Fibroblast of mammary gland (primary cell): Measurements from ENCODE around the gene ZNF205.

Experiments used
- DNase-seq: peaks from one replicate; pipeline ENCODE4 v3.0.0-alpha.2; 2010; ENCODE audit warnings: low read depth
- H3K4me3 ChIP-seq: 2 replicates; pipeline ENCODE4 v1.5.1; 2011; ENCODE audit warnings: low read depth, mild to moderate bottlenecking, low read length, moderate library complexity; ENCODE audit not compliant: control insufficient read depth
- CTCF ChIP-seq: conservative IDR thresholded peaks from 2 replicates; pipeline ENCODE4 v1.5.1; 2011; ENCODE audit warnings: low read depth, low read length, inconsistent platforms; ENCODE audit not compliant: control insufficient read depth, insufficient read depth

ZNF205 gene

GRCh38 chr16:3140603-3141427, 28.4 kb downstream of the ZNF205 start:
- no peak overlapping the region for H3K4me3 ChIP-seq
- TF ChIP-seq CTCF: no peak
- no peak for DNase-seq

- no peak for DNase-seq
- no peak for TF ChIP-seq CTCF
- no peak overlapping the region for H3K4me3 ChIP-seq
Observed at GRCh38 chr16:3141781-3142311, 29.5 kb downstream of the ZNF205 start.

GRCh38 chr16:3142327-3142726, 29.9 kb downstream of the ZNF205 start:
- no peak for DNase-seq
- TF ChIP-seq CTCF: no peak

GRCh38 chr16:3142770-3143169, 30.4 kb downstream of the ZNF205 start:
- H3K4me3 ChIP-seq: no peak overlapping the region
- no peak for TF ChIP-seq CTCF
- no peak for DNase-seq

More at GRCh38 chr16:3142327-3142726, 29.9 kb downstream of the ZNF205 start:
- H3K4me3 ChIP-seq: no peak overlapping the region

- no peak for DNase-seq
- no peak overlapping the region for H3K4me3 ChIP-seq
- no peak for TF ChIP-seq CTCF
Observed at GRCh38 chr16:3143189-3143588, 30.8 kb downstream of the ZNF205 start.

GRCh38 chr16:3143598-3144320, 31.4 kb downstream of the ZNF205 start:
- TF ChIP-seq CTCF: no peak
- no peak for DNase-seq
- no peak overlapping the region for H3K4me3 ChIP-seq
